GM21381 (cell line): ENCODE measurements around the gene TMEM200A.

Source experiments
- ATAC-seq: cut with Tn5 transposase; IDR thresholded peaks from one replicate; pipeline ENCODE4 v1.9.1; 2021; ENCODE audit warnings: mild to moderate bottlenecking, moderate library complexity; ENCODE audit not compliant: unreplicated experiment

TMEM200A gene

GRCh38 chr6:130423044-130423443 is 57.2 kb downstream of the TMEM200A start:
- ATAC-seq = no peak

- ATAC-seq = no peak
Observed at GRCh38 chr6:130424710-130425109, 58.9 kb downstream of the TMEM200A start.

DNA sequence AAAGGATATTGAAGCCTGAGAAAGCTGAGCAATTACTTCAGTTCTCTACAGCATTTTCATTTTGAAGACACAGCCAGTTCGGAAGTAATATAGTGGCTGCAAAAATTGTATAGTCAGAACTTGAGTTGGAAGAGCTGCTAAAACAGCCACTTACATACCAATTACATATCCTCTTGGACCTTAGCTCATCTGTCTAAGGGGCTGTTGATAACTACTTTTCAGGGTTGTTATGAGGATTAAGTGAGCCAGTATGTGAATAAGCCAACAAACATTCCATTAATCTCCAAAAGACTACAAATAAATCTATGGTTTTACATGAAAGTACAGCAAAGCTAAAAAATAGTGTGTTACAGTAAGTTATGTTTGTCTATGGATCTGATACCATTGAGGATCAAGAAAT is 59.7 kb downstream of the TMEM200A start:
- no peak for ATAC-seq

DNA sequence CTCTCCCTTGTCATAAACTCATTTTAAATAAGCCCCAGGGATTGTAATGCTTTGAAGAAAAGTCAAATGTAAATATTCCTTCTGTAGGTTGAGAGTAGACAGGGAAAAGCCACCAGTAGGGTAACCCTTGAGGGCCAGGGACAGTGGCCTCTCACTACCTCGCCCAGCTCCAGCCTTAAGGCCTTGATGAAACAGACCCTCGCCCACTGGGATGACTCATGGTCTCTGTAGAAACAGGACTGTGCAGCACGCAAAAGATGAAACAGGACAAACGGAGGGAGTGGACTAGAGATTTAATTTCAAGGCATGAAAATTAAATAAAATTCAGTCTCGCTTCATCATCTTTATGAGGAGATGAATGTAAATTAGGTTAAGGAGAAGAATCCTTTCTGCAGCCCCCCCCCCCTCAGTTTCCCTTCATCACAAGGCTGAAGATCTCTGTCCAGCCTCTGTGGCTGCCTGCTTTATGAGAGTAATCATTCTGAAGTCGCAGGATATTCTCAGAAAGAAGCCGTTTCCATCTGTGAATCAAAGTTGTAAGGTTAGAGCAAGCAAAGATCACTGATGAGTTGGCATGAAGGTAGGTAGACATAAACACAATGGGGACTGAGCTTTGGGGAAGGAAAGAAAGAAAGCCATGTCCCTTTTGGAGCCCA is 60.4 kb downstream of the TMEM200A start:
- ATAC-seq = no peak

DNA sequence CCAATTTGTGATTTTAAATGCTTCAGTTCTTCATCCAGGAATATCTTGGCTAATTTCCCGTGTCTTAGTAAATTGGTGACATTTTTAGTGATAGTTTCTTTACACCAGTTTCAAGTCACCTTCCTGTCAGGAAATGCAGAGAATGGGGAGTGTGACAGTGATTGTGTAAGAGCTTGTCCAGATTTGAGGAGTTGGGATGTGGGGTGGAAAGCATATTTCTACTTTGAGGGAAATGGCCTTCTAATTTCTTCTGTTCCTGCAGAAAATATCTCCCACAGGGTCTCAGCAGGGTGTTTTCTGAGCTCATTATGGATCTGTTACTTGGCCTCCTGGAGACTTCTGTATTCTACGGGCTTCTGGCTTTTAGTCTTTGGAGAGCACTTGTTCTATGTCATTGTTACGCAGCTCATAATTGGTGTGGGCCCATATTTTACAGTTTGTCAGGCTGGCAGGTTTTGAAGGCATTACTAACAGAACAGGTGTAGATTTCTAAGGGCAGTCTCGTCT is 65.6 kb downstream of the TMEM200A start:
- no peak for ATAC-seq

DNA sequence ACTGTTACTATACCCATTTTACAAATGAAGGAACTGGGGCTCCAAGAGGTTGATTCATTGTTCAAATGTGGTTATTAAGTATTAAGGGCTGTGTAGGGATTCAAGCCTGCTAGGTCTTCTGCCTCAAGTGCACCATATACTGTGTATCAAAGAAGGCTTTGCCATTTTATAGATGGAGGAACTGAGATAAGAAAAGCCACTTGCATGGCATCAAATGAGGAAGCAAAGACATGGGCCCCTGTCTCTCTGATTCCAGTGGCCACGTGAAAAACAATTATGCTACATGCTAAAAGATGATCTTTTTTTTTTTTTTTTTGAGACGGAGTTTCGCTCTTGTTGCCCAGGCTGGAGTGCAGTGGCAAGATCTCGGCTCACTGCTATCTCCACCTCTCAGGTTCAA is 67.0 kb downstream of the TMEM200A start:
- ATAC-seq = no peak

DNA sequence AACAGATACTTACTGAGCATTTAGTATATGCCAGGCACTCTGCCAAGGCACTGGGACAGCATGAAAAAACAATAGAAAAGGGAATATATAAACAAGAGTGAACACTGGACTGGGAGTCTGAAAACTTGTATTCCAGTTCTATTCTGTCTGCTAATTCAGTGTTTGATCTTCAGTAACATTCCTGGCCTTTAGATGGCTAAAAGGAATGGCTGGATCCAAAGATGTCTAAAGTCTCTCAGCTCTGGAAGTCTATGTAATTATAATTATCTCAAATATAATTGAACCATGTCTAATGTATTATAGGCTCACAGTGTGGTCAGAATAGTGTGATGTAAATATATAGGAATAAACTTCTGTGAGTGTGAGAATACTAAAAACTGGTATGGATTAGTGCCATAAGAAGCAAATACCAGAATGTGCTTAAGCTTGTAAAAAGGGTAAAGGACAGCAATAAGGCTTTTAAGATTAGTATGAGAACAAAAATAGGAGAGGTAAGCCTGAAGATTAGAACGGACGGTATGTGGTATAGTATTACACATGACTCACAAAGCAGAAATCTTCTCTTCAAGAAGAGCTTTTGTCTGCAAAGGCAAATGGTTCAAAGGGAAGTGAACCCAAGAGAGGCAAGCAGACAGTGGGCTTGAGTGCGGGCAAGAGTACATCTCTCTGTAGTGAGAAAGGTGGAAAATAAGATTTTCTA is 68.5 kb downstream of the TMEM200A start:
- ATAC-seq = no peak

DNA sequence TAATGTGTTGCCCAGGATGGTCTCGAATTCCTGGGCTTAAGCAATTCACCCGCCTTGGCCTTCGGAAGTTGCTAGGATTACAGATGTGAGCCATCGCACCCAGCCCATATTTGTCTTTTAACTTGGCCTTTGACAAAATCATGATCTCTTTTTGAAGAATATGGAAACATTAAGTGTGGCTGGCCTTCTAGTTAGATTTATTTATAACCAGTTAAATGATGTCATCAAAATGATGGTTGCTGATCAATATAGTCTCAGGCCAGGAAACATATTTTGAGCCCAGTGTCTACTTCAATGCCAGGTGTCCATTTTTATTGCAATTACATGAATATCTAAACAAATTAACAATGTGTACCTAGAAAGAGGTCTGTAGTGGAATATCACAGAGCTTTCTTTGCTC is 69.4 kb downstream of the TMEM200A start:
- ATAC-seq = no peak

- ATAC-seq = no peak
Observed at GRCh38 chr6:130437961-130438360, 72.1 kb downstream of the TMEM200A start.

GRCh38 chr6:130447374-130447773 is 81.6 kb downstream of the TMEM200A start:
- no peak for ATAC-seq

DNA sequence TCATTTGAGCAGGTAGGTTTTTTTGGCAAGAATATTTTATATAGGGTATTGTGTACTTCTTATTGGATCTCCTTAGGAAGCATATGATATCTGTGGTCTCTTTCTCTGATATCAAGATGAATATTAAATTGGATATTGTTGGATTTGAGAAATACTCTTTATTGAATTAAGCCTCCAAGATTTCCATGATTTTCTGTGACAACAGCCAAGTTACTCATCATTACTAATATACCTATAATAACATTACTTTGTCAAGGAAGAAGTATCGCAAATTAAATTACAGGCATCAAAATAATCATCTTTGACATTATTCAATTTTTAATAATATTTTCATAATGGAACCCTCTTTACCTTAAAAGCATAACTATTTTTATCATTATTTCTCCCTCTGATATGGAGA is 86.5 kb downstream of the TMEM200A start:
- ATAC-seq = no peak

DNA sequence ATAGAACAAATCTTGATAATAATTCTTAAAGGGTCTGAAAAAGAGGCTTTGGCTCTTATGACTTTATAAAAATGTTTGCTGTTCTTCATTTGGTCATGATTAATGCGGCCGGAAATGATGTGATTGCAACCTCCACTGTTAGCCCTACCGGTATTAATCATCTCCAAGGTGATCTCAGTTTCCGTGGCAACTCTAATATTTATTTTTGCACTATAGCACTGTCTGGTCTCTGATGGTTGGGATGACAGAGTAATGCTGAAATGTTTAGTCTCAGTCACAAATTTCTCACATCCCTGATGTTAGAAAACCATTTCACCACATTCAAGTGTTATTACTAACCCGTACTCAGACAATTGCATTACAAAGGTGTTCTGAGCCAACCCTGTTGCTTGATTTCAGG is 87.4 kb downstream of the TMEM200A start:
- no peak for ATAC-seq

DNA sequence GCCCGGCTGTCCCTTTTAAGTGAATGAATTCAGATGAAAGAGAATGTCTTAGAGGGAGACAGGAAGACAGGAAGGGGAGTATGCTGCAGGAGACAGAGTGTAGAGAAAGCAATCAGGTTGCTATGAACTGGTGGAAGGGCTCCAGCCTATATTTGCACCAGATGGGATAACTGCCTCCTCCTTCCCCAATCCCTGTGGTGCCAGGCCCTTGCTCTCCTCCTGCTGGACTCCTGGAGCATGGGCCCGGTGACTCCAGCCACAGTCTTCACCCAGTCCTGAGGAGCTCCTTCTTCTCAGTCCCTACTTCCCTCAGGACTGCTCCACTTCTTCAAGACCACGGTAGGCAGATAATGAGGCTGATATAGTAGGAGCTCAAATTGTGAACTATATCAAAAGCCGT is 91.8 kb downstream of the TMEM200A start:
- ATAC-seq = no peak

GRCh38 chr6:130459316-130459715 is 93.5 kb downstream of the TMEM200A start:
- no peak for ATAC-seq

GRCh38 chr6:130460934-130461333 is 95.1 kb downstream of the TMEM200A start:
- ATAC-seq = no peak

DNA sequence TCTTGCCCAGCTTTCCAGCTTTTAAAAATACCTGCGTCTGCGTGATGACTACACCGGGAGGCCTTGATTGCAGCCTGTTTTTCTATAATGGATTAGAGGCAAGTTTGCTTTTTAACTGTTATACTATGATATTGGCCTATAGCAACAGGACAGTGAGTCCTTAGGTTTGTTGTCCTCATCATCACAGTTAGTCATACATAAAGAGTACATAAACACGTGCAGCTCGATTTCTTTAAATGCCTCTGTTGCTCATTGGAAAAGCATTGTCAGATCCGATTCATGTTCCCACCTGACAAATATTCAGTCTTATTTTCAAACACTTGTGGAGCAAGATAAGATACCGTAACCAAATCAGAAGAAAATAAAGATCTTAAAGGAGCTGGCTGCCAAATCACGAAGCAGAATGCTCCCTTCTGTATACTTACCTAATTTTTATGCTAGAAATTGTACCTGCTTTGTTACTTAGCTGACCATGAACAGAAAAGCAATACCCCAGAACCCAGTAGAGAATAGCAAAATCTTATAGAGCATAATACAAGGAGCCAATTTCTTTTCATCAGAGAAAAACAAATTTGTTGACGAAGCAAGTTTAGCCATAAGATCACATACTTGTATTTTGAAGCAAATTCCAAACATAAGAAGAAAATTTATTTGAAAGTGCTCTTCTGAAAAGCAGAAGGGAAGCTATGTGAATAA is 100.4 kb downstream of the TMEM200A start:
- ATAC-seq = no peak

- ATAC-seq = no peak
Observed at GRCh38 chr6:130466748-130467061, 100.9 kb downstream of the TMEM200A start.

DNA sequence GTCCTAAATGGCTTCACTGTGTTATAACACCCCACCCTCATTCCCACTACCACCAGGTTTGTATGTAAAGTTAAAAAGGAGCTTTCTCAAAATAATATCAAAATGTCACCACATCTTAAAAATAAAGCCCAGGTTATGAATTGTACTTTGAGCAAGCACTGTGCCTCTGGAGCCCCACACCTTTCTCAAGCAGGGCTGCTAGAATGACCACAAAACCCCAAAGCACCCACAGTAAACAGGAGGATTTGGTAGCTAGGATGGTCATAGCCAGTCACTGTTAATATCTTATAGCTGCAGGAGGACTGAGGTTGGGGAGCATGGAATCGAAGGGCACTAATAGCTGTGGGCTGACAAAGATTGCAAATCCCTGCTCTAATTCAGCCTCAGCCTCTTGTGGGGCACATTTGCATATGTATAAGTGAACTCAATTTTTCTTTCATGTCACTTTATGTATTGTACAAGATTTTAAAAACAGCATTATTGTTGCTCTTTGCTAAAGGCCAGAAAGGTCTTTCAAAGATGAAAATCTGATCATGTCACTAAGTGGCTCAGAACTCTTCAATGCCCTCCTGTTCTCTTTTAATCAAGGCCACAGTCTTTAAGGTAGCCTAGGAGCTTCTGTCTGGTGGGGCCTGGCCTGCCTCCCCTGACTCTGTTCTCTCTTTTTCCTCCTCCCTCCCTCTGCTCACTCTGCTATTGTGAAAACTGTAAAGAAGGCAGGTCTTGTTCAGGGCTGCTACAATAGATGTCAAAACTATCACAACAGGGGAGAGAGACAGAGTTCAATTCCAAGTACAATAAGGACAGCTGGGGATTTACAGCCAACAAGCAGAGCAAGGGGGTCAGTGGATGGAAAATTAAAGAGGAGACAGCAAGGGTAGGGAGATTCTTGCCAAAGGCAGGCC is 101.6 kb downstream of the TMEM200A start:
- ATAC-seq = no peak

- ATAC-seq = no peak
Observed at GRCh38 chr6:130470766-130471165, 104.9 kb downstream of the TMEM200A start.

DNA sequence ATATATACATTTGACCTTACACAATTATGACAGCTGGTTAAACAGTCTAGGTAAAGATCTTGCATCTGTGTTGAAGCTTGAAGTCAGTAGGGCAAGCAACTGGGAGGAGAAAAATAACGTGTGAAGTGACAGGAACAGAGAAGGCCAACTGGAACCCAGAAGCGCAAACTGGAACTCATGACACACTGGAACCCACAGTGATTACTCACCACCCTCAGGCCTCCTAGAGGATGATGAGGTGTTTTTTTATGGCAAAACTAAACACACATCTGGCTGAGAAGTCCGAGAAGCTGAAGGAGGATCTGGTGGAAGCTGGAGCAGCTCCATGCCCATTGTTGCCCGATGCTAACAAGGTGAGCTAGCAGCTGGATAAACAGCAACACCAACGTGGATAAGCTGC is 108.1 kb downstream of the TMEM200A start:
- ATAC-seq = no peak
